Activated T-helper 1 cell treated with anti-CD3 and anti-CD28 coated beads, Interleukin-12 subunit alpha, Interleukin-12 subunit beta, Interleukin-2, Interleukin-4 antibody, amounts not matched to agents 30 ng/mL and 10 ng/mL and 1 ng/mL, durations not matched to agents 14 hours and 24 hours and 36 hours (primary cell): Measurements from ENCODE around the gene EIF3CL. TPM values are rescaled to one million over a fixed set of nuclear protein-coding genes. Genes with fewer than 3 reads are reported as not detected.
"Not testable (repeated sequence)": the region's sequence is repeated elsewhere in the genome, so short reads cannot be mapped to it uniquely, and the experiment has no call there.

Experiments
- DNase-seq: peaks from one replicate; pipeline ENCODE4 v3.0.0; 2021; ENCODE audit warnings: low spot score
- H3K27ac Mint-ChIP-seq: one replicate; pipeline ENCODE4 v1.8.0; 2021; ENCODE audit warnings: mild to moderate bottlenecking, mixed read lengths
- H3K27me3 Mint-ChIP-seq: one replicate; pipeline ENCODE4 v1.8.0; 2022; ENCODE audit warnings: mild to moderate bottlenecking, moderate library complexity, mixed read lengths; ENCODE audit not compliant: insufficient read depth
- H3K36me3 Mint-ChIP-seq: one replicate; pipeline ENCODE4 v1.8.0; 2021; ENCODE audit warnings: low read depth, mixed read lengths
- H3K4me1 Mint-ChIP-seq: one replicate; pipeline ENCODE4 v1.8.0; 2021; ENCODE audit warnings: low read depth, mixed read lengths
- H3K4me3 Mint-ChIP-seq: one replicate; pipeline ENCODE4 v1.8.0; 2021; ENCODE audit warnings: mild to moderate bottlenecking, moderate library complexity, mixed read lengths
- H3K9me3 Mint-ChIP-seq: one replicate; pipeline ENCODE4 v1.8.0; 2021; ENCODE audit warnings: mixed read lengths
- intact Hi-C: fragments of 100-400 bp; cut with micrococcal nuclease; formaldehyde crosslinking; loops from one replicate; pipeline ENCODE4 v1.15.1; 2024
- total RNA-seq: library from RNA; stranded (reverse); gene quantifications from 2 replicates; pipeline ENCODE4 v1.2.3, GENCODE V29; 2022

The EIF3CL gene
- total RNA-seq, 1 donor from 2014 or later: 192 TPM

DNA sequence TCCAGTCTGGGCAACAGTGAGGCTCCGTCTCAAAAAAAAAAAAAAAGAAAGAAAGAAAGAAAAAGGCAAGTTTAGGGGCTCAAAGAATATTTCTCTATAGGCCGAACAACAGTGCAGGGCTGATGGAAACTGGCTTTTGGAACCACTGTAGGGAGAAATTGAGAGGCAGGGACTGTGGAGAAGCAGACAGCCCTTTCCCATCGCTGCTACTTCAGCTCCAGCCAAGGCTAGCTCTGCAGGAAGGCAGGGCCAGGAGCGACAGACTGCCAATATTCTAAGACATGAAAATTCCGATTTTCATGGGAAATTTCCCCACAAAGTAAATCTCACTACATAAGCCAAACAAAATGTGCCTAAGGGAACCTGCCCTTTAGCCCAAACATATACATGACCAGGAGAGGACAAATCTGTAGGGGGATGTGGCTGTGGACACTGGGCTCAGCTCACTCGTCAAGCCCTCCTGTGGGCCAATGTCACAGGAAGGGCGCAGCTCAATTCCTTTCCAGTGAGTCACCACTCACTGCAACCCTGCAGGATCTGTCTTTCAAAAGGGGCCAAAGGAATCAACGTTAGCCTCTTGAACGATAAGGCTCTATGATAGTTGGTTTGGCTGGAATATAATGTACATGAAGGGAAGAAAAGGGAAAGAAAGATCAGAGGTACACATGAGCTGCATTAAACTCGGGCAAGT, 21.3 kb downstream of the EIF3CL start:
- intact Hi-C loops, DNase-seq, H3K4me1 Mint-ChIP-seq, H3K27ac Mint-ChIP-seq, H3K27me3 Mint-ChIP-seq, H3K36me3 Mint-ChIP-seq, H3K9me3 Mint-ChIP-seq, H3K4me3 Mint-ChIP-seq: not testable (repeated sequence)

DNA sequence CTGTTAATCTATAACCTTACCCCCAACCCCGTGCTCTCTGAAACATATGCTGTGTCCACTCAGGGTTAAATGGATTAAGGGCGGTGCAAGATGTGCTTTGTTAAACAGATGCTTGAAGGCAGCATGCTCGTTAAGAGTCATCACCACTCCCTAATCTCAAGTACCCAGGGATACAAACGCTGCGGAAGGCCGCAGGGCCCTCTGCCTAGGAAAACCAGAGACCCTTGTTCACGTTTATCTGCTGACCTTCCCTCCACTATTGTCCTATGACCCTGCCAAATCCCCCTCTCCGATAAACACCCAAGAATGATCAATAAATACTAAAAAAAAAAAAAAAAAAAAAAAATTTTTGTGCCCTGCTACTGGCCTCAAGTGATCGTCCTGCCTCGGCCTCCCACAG, 25.8 kb downstream of the EIF3CL start:
- H3K36me3 Mint-ChIP-seq, H3K4me3 Mint-ChIP-seq, DNase-seq, H3K27ac Mint-ChIP-seq, intact Hi-C loops, H3K9me3 Mint-ChIP-seq, H3K27me3 Mint-ChIP-seq, H3K4me1 Mint-ChIP-seq: not testable (repeated sequence)

DNA sequence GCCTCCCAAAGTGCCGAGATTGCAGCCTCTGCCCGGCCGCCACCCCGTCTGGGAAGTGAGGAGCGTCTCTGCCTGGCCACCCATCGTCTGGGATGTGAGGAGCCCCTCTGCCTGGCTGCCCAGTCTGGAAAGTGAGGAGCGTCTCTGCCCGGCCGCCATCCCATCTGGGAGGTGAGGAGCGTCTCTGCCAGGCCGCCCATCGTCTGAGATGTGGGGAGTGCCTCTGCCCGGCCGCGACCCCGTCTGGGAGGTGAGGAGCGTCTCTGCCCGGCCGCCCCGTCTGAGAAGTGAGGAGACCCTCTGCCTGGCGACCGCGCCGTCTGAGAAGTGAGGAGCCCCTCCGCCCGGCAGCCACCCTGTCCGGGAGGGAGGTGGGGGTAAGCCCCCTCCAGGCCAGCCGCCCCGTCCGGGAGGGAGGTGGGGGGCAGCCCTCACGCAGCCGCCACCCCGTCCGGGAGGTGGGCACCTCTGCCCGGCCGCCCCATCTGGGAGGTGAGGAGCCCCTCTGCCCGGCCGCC, 26.5 kb downstream of the EIF3CL start:
- H3K27me3 Mint-ChIP-seq, intact Hi-C loops, H3K9me3 Mint-ChIP-seq, H3K4me1 Mint-ChIP-seq, DNase-seq, H3K27ac Mint-ChIP-seq, H3K36me3 Mint-ChIP-seq, H3K4me3 Mint-ChIP-seq: not testable (repeated sequence)

DNA sequence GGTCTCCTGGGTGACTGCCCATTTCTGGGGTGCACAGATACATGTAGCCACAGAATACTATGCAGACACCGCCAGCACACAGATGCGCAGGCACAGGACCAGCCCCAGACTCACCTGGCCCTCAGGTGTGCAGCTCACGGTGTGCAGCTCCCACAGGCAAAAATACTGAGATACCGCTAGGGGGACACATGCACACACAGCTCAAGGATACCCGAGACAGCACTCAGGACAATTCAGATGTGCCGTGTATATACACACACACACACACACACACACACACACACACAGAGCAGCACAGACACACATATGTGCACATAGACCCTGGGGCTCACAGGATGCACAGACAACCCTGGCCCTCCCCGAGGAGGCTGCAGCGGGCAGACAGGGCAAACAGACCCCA, 28.5 kb downstream of the EIF3CL start:
- H3K27me3 Mint-ChIP-seq, H3K36me3 Mint-ChIP-seq, H3K4me1 Mint-ChIP-seq, H3K4me3 Mint-ChIP-seq, DNase-seq, H3K9me3 Mint-ChIP-seq, H3K27ac Mint-ChIP-seq, intact Hi-C loops: not testable (repeated sequence)

DNA sequence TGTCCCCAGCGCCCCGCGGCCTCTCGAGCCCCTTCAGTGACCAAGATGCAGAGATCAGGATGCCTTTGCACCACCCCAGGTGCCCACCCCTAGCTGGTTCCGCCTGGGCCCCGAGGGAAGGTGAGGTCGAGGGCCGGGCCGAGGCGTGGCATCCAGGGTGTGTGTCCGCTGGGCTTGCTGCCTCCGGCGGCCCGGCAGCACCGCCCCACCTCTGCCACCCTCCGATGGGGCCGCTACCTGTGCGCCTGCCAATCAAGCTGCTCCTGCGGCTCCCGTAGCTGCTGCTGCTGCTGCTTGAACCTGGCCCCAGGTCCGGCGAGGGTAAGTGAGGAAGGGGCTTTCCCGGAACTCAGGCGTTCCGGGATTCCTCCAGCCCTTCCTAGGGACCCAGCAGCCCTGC, 29.4 kb downstream of the EIF3CL start:
- H3K27ac Mint-ChIP-seq, DNase-seq, intact Hi-C loops, H3K36me3 Mint-ChIP-seq, H3K4me1 Mint-ChIP-seq, H3K9me3 Mint-ChIP-seq, H3K27me3 Mint-ChIP-seq, H3K4me3 Mint-ChIP-seq: not testable (repeated sequence)

DNA sequence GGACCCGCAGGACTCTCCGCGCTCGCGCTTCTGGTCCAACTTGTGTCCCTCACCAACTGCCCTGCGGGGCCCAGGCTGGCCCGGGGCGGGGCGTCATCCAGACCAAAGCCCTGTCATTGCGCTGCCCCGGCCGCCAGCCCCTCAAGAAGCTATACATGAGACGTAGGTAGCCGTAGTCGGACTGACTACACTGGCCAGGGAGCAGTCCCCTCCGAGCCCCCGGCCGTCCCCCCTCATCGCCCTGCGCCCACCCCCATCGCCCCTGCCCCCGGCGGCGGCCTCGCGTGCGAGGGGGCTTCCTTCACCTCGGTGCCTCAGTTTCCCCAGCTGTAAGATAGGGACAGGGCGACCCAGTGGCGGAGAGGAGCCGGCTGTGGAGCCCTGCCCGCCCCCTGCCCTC, 35.7 kb downstream of the EIF3CL start:
- H3K36me3 Mint-ChIP-seq, H3K27ac Mint-ChIP-seq, H3K9me3 Mint-ChIP-seq, H3K4me3 Mint-ChIP-seq, intact Hi-C loops, H3K27me3 Mint-ChIP-seq, DNase-seq, H3K4me1 Mint-ChIP-seq: not testable (repeated sequence)

DNA sequence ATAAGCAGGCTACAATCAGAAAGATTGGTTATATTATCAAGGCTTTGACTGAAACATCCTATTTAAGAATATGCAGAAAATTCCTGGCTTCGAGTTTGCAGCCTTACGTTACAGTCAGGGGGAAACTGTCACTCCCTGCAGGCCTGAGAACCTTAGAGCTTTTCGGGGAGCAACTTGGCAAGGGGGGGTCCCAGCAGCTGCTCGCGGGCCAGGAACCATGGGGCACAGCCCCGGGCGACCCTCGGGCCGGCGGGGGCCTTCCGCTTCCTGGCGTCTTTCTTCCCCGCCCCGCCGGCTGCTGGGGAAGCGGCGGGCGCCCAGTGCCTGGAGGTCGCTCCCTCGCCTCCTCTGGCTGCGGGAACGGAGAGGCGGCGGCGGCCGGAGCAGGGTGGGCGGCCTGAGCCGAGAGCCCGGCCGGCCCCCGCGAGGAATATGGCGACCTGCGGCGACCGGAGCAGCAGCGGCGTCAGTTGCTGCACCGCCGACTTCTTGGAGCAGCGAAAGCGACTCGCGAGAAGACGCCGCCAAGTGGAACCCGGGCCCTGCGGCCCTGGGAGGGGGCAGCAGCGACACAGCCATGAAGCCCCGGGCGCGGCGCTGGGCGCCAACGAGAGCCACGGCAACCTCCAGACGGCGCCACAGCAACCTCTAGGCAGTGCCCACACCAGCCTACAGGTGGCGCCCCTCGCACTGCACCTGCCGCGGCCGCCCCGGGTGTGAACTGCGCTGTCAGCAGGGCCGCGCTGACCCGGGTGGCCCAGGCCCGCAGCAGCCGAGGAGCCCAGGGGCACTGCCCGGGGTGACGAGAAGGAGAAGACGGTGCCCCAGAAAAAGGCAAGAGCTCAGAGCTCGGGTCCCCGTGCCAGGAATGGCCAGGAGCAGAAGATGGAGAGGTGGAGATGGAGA, 39.1 kb downstream of the EIF3CL start:
- H3K4me3 Mint-ChIP-seq, intact Hi-C loops, H3K4me1 Mint-ChIP-seq, DNase-seq, H3K9me3 Mint-ChIP-seq, H3K36me3 Mint-ChIP-seq, H3K27ac Mint-ChIP-seq, H3K27me3 Mint-ChIP-seq: not testable (repeated sequence)

DNA sequence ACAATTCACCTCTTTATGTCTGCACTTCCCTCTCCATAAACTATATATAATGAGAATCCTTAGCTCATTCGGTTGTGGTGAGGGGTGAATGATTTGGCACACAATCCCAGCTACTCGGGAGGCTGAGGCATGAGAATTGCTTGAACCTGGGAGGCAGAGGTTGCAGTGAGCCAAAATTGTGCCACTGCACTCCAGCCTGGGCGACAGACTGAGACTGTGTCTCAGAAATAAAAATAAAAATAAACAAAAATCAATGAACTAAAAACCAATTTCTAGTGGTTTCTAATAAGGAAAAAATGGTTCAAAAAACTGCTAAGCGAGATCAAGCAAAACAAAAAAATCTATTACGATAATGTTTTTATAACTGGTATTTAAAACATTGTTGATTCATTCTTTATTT, 40.2 kb downstream of the EIF3CL start, which contains the start of gene NPIPB6:
Gene NPIPB6, minus strand, starts transcription at position 101 of the 400 bp plus-strand sequence. CDS start 686 bp downstream, outside the sequence.
- H3K4me3 Mint-ChIP-seq, H3K27ac Mint-ChIP-seq, H3K36me3 Mint-ChIP-seq, H3K27me3 Mint-ChIP-seq, DNase-seq, H3K9me3 Mint-ChIP-seq, H3K4me1 Mint-ChIP-seq, intact Hi-C loops: not testable (repeated sequence)

DNA sequence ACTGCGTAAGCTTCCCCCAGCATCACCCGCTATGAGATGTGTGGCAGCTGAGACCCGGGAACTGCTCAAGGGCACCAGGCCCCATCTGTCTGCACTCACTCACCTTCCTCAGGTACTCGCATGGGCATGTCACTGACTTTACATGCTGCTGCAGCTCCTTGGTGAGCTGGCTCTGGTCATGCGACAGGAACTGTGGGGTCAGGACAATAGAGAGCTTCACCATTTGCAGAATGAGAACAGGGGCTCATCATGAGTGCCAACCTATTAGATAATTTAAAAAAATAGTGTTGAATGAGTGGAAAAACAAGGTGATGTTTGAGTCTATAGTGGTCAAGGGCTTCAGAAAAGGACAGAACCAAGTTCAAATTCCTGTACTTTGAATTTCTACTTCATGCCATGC, 41.0 kb downstream of the EIF3CL start:
- H3K36me3 Mint-ChIP-seq, H3K27me3 Mint-ChIP-seq, DNase-seq, intact Hi-C loops, H3K27ac Mint-ChIP-seq, H3K4me1 Mint-ChIP-seq, H3K4me3 Mint-ChIP-seq, H3K9me3 Mint-ChIP-seq: not testable (repeated sequence)

DNA sequence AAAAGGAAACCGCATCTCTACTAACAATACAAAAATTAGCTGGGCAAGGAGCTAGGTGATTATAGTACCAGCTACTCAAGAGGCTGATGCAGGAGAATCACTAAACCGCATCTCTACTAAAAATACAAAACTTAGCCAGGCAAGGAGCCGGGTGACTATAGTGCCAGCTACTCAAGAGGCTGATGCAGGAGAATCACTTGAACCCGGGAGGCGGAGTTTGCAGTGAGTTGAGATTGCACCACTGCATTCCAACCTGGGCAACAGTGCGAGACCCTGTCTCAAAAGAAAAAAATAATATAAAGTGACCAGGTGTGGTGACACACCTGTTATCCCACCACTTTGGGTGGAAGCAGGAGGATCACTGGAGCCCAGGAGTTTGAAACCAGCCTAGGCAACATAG, 65.4 kb downstream of the EIF3CL start:
- DNase-seq, H3K27ac Mint-ChIP-seq, H3K27me3 Mint-ChIP-seq, H3K36me3 Mint-ChIP-seq, H3K4me3 Mint-ChIP-seq, H3K4me1 Mint-ChIP-seq, intact Hi-C loops, H3K9me3 Mint-ChIP-seq: not testable (repeated sequence)

DNA sequence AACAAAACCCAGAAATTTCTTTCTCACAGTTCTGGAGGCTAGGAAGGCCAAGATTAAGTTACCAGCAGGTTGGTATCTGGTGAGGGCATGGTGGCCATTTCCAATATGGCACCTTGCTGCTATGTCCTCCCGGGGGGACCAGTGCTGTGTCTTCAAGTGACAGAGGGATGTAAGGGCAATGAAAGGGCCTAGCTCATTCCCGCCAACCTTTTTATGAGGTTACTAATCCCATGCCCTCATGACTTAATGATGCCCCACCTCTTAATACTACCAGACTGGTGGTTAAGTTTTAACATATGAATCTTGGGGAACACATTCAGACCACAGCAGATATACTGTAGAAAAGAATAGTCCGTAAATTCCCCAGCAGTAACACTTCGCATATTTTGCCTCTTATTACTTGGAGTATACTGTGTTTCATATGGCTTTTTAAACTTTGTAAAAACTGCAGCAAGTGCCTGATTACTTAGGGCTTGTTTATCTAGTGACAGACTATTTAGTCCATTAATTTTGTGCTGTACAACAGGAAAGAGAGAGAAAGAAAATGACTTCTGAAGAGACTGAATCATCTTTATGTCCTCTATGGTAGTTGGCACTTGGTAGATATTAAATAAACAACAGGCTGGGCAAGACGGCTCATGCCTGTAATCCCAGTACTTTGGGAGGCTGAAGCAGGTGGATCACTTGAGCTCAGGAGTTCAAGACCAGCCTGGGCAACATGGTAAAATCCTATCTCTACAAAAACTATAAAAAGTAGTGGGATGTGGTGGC, 66.5 kb downstream of the EIF3CL start:
- intact Hi-C loops, H3K9me3 Mint-ChIP-seq, DNase-seq, H3K27me3 Mint-ChIP-seq, H3K36me3 Mint-ChIP-seq, H3K4me1 Mint-ChIP-seq, H3K27ac Mint-ChIP-seq, H3K4me3 Mint-ChIP-seq: not testable (repeated sequence)

DNA sequence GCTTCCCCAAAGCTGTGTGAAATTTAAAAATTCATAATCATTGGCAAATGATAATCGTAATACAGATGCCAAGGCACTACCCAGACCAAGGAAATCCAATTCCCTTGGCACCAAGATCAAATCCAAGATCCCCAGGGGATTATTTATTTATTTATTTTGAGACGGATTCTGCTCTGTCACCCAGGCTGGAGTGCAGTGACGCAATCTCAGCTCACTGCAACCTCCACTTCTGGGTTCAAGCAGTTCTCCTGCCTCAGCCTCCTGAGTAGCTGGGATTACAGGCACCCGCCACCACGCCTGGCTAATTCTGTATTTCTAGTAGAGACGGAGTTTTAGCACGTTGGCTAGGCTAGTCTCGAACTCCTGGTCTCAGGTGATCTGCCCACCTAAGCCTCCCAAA, 68.0 kb downstream of the EIF3CL start:
- intact Hi-C loops, H3K4me1 Mint-ChIP-seq, H3K27ac Mint-ChIP-seq, H3K9me3 Mint-ChIP-seq, H3K36me3 Mint-ChIP-seq, H3K27me3 Mint-ChIP-seq, DNase-seq, H3K4me3 Mint-ChIP-seq: not testable (repeated sequence)

DNA sequence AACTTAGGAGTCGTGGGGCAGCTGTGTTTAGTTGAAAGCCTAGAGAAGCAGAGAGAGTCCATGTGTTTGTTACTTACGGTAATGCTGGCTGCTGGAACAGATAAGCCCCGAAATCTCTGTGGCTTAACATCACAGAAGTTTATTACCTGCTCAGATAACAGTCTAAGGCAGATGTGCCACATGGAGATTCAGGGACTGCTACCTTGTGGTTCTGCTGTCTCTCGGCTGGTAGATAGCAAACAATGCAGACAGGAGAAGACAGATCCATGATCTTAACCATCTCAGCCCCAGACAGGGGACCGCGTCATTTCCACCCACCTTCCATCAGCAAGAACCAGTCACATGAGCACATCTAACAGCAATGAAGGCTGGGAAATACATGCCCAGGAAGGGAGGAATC, 71.0 kb downstream of the EIF3CL start:
- H3K9me3 Mint-ChIP-seq, H3K4me1 Mint-ChIP-seq, DNase-seq, H3K36me3 Mint-ChIP-seq, H3K27ac Mint-ChIP-seq, H3K4me3 Mint-ChIP-seq, H3K27me3 Mint-ChIP-seq, intact Hi-C loops: not testable (repeated sequence)
